Thoracic aorta (tissue), 2 donors: ENCODE results near the gene HMX2. TPM values are rescaled to one million over a fixed set of nuclear protein-coding genes. Genes with fewer than 3 reads are reported as not detected.

Experiments
- ATAC-seq: fragments of 150-250 bp; one replicate; pipeline ENCODE4 v1.8.0; 2017; ENCODE audit warnings: low read depth; ENCODE audit not compliant: insufficient number of reproducible peaks, low FRiP score
- DNase-seq: peaks from one replicate; pipeline ENCODE4 v3.0.0-alpha.2; 2020; ENCODE audit warnings: low spot score
- H3K27ac ChIP-seq, 2 donors: fragments of 200-600 bp; sonication (generic); 1 replicate in 1 of 2; 2 replicates in 1 of 2; pipeline ENCODE4 v1.5.1; 2016; ENCODE audit warnings: mild to moderate bottlenecking in 2 of 2, moderate library complexity in 2 of 2
- H3K27me3 ChIP-seq: fragments of 200-600 bp; sonication (generic); replicated peaks from 2 replicates; pipeline ENCODE4 v1.6.0; 2016; ENCODE audit warnings: mild to moderate bottlenecking; ENCODE audit not compliant: insufficient read depth
- H3K36me3 ChIP-seq: fragments of 200-600 bp; sonication (generic); one replicate; pipeline ENCODE4 v1.5.1; 2016
- H3K4me1 ChIP-seq, 2 donors: fragments of 200-600 bp; sonication (generic); 1 replicate in 1 of 2; 2 replicates in 1 of 2; pipeline versions ENCODE4 v1.5.1 to v1.6.0; 2016; ENCODE audit warnings: low read depth in 2 of 2, mild to moderate bottlenecking in 1 of 2; ENCODE audit not compliant: control insufficient read depth in 1 of 2
- H3K4me3 ChIP-seq: fragments of 200-600 bp; sonication (generic); 2 replicates; pipeline ENCODE4 v1.5.1; 2016; ENCODE audit warnings: mild to moderate bottlenecking
- H3K9me3 ChIP-seq: fragments of 200-600 bp; sonication (generic); 2 replicates; pipeline ENCODE4 v1.5.1; 2016
- total RNA-seq, 2 donors: library from RNA; depleted of rRNA; stranded (reverse); fragments of >200 nt; gene quantifications; one replicate each; pipeline versions ENCODE4 v1.1.0 to v1.2.3, GENCODE V29; 2016
- TF ChIP-seq, protein P1 (sequence below): fragments of 200-600 bp; sonication (generic); IDR thresholded peaks from one replicate; pipeline ENCODE4 v1.5.1; 2019; ENCODE audit warnings: antibody characterized with exemption

HMX2 gene
- total RNA-seq, 2 donors from 2014 or later: not detected

DNA sequence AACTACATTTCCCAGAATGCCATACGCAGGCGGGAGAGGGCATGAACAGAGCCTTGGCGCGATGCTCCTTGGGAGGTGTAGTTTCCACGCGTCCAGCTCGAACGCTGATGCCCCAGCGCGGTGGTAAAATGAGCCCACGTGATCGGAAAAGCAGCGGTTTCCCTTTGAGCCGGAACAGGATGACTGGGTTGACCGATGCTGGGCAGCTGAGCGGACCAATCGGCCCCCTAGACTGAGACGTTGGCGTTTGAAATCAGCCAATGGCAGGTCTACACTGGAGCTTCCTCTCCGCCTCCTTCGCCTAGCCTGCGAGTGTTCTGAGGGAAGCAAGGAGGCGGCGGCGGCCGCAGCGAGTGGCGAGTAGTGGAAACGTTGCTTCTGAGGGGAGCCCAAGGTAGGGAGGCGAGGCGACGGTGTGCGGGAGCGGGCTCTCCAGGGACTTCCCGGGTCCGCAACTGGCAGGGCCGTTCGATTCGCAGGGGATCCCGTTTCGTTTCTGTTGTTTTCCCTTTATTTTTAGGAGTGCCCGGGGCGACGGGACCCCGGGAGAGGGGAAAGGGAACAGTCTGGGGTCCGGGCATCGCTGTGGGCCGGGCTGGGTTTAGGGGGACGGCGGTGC is 6.3 kb downstream of the HMX2 start, which contains the start of gene BUB3:
Gene BUB3, plus strand, starts transcription at position 311 of the 619 bp plus-strand sequence. CDS start 516 bp downstream, outside the sequence.
- no peaks in the 10 kb centered on the region for H3K36me3 ChIP-seq
- TF ChIP-seq, protein P1, sequence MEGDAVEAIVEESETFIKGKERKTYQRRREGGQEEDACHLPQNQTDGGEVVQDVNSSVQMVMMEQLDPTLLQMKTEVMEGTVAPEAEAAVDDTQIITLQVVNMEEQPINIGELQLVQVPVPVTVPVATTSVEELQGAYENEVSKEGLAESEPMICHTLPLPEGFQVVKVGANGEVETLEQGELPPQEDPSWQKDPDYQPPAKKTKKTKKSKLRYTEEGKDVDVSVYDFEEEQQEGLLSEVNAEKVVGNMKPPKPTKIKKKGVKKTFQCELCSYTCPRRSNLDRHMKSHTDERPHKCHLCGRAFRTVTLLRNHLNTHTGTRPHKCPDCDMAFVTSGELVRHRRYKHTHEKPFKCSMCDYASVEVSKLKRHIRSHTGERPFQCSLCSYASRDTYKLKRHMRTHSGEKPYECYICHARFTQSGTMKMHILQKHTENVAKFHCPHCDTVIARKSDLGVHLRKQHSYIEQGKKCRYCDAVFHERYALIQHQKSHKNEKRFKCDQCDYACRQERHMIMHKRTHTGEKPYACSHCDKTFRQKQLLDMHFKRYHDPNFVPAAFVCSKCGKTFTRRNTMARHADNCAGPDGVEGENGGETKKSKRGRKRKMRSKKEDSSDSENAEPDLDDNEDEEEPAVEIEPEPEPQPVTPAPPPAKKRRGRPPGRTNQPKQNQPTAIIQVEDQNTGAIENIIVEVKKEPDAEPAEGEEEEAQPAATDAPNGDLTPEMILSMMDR: peak; percentile 8
- DNase-seq (peak; percentile 94), ATAC-seq (peak; percentile 99)
- H3K27ac ChIP-seq: peak within 1 kb of the TSS; percentile 83 to 89
- peaks cover 23% of the 10 kb centered on the region for H3K27me3 ChIP-seq
- H3K4me1 ChIP-seq: peaks cover 18 to 43% of the 10 kb centered on the region in 2 donors
- H3K9me3 ChIP-seq: no peaks in the 10 kb centered on the region
- H3K4me3 ChIP-seq: peak within 1 kb of the TSS; percentile 93

DNA sequence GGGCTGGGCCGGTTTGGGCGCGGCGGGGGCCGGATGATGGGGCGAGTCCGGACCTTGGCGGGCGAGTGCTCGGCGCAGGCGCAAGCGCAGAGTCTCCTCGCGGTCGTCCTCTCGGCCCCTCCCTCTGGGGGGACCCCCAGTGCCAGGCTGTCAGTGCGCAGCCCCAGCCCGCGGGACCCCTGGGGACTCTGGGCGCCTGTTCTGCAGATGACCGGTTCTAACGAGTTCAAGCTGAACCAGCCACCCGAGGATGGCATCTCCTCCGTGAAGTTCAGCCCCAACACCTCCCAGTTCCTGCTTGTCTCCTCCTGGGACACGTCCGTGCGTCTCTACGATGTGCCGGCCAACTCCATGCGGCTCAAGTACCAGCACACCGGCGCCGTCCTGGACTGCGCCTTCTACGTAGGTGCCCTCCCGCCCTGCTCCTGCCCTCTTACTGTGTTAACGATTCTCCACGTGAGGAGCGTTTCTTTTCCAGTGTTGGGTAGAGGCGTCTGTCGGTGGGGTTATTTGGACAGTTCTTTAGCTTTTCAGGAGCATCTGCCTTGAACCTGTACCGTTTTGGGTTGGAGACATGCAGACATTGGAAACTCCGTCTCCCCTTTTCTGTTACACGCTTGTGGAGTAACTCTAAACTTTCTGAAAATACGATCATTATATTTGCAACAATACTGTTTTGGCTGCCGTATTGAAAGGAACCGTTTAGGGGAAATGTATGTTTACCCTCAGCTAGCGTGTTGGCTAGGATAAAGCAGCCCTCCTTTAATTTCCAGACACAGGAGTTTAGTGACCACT is 7.0 kb downstream of the HMX2 start:
- no peaks in the 10 kb centered on the region for H3K9me3 ChIP-seq
- H3K27me3 ChIP-seq: peaks cover 16% of the 10 kb centered on the region
- H3K4me3 ChIP-seq: peak overlapping the region; percentile 93
- TF ChIP-seq, protein P1: no peak
- peaks cover 16 to 36% of the 10 kb centered on the region in 2 donors for H3K4me1 ChIP-seq
- peak overlapping the region; percentile 83 to 89 for H3K27ac ChIP-seq
- DNase-seq (no peak), ATAC-seq (no peak)
- H3K36me3 ChIP-seq: no peaks in the 10 kb centered on the region

DNA sequence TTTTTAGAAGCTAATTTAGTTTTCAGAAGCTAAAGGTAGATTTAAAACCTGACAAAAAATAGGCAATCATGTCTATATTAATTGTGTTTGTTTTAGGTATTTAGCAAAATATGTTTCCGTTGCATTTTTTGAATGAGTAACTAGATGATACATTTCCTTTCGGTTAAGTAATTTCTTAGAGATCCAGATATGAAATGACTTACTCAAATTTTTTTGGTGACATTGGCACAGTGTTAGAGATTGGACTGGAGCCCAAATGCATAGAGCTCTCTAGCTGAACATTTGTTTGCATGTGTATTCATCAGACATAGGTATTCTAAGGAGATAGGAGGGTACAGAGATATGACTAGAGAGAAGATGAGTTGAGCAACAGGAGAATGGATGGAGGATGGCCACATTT is 8.1 kb downstream of the HMX2 start:
- TF ChIP-seq, protein P1: no peak
- Histone ChIP-seq H3K4me3 (no peak overlapping the region), H3K27me3 (peaks cover 4% of the 10 kb centered on the region), H3K36me3 (peaks cover 8% of the 10 kb centered on the region), H3K9me3 (no peaks in the 10 kb centered on the region), H3K27ac (no peak overlapping the region), H3K4me1 (peaks cover 9 to 24% of the 10 kb centered on the region in 2 donors)
- DNase-seq (no peak), ATAC-seq (no peak)

DNA sequence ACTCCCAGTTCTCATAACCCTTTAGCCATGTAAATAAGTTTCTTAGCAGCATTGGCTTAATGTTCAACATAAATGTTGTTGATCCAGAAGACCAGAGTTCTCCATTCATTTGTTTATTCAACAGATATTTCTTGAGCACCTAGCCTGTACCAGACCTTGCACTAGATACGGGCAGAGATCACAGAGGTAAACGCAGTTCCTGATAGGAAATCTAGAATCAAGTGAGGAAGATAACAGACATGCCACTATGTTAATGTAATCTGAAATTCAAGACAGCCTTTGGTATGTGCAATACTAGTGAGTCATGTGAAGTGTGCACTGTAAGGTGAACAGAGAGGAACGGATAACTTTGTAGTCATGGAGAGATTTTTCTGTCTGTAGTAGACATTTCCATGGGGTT is 9.3 kb downstream of the HMX2 start:
- no peak for DNase-seq
- Histone ChIP-seq H3K27ac (no peak overlapping the region), H3K27me3 (no peaks in the 10 kb centered on the region), H3K9me3 (no peaks in the 10 kb centered on the region), H3K4me1 (peaks cover 9 to 24% of the 10 kb centered on the region in 2 donors), H3K4me3 (no peak overlapping the region), H3K36me3 (peaks cover 14% of the 10 kb centered on the region)
- TF ChIP-seq, protein P1: no peak
- ATAC-seq: no peak

DNA sequence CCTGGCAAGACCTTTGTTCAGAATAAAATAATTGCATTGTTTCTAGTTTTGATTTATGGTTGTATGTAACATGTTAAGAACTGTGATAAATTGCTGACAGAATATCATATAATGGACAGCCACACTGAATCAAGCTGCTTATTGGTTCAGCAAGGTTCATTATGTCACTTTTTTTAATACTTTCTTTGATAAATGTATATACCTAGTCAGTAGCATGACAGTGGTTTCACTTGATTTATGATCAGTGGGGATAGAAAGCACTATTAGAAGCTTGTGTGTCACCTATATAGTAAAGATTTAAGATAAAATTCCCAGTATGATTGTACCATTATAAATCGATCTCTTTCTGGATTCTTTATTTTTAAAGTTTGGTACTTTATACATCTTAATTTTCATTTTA is 10.7 kb downstream of the HMX2 start:
- TF ChIP-seq, protein P1: no peak
- no peak for ATAC-seq
- DNase-seq: no peak
- no peaks in the 10 kb centered on the region for H3K9me3 ChIP-seq
- H3K4me1 ChIP-seq: peaks cover 9 to 22% of the 10 kb centered on the region in 2 donors
- peaks cover 27% of the 10 kb centered on the region for H3K36me3 ChIP-seq
- no peaks in the 10 kb centered on the region for H3K27me3 ChIP-seq
- no peak overlapping the region for H3K4me3 ChIP-seq
- no peak overlapping the region for H3K27ac ChIP-seq
